Upper lobe of left lung (tissue), 6 donors: Measurements from ENCODE around the gene IFT43. TPM values are rescaled to one million over a fixed set of nuclear protein-coding genes. Genes with fewer than 3 reads are reported as not detected.

Source experiments
- ATAC-seq, 2 donors: fragments of 200-7000 bp; cut with Tn5 transposase; one replicate each; pipeline ENCODE4 v1.9.1; 2022; ENCODE audit warnings: mild to moderate bottlenecking in 2 of 2, moderate library complexity in 2 of 2; ENCODE audit not compliant: low FRiP score in 2 of 2
- DNase-seq, 2 donors: peaks; one replicate each; pipeline ENCODE4 v3.0.0-alpha.2; 2019 to 2020
- H3K27ac ChIP-seq, 4 donors: fragments of 200-600 bp; sonication (generic); one replicate each; pipeline ENCODE4 v1.5.1; 2016 to 2019
- H3K27me3 ChIP-seq, 4 donors: fragments of 200-600 bp; sonication (generic); one replicate each; pipeline ENCODE4 v1.5.1; 2017 to 2019
- H3K36me3 ChIP-seq, 4 donors: fragments of 200-600 bp; sonication (generic); one replicate each; pipeline ENCODE4 v1.5.1; 2016 to 2019
- H3K4me1 ChIP-seq, 4 donors: fragments of 200-600 bp; sonication (generic); one replicate each; pipeline ENCODE4 v1.5.1; 2018 to 2019
- H3K4me3 ChIP-seq, 4 donors: fragments of 200-600 bp; sonication (generic); one replicate each; pipeline ENCODE4 v1.5.1; 2017 to 2019; ENCODE audit warnings: mild to moderate bottlenecking in 2 of 4, moderate library complexity in 1 of 4
- H3K9me3 ChIP-seq, 4 donors: fragments of 200-600 bp; sonication (generic); one replicate each; pipeline ENCODE4 v1.5.1; 2018 to 2019
- CTCF ChIP-seq, 6 experiments: fragments of 450-650 bp in 4 of 6; fragments of 200-600 bp in 2 of 6; sonication (generic) in 2 of 6; IDR thresholded peaks; one replicate each; pipeline ENCODE4 v1.5.1; 2016 to 2019; ENCODE audit warnings: antibody characterized with exemption in 6 of 6
- EP300 ChIP-seq, 4 donors: sonication (generic); formaldehyde crosslinking; IDR thresholded peaks; one replicate each; pipeline ENCODE4 v1.5.1; 2017; ENCODE audit warnings: antibody characterized with exemption in 4 of 4, control low read depth in 2 of 4
- POLR2A ChIP-seq, 4 donors: fragments of 450-650 bp; IDR thresholded peaks; one replicate each; pipeline ENCODE4 v1.5.1; 2016 to 2017; ENCODE audit warnings: antibody characterized with exemption in 4 of 4, mild to moderate bottlenecking in 2 of 4
- POLR2AphosphoS5 ChIP-seq, 2 donors: sonication (generic); formaldehyde crosslinking; IDR thresholded peaks; one replicate each; pipeline ENCODE4 v1.5.1; 2017; ENCODE audit warnings: antibody characterized with exemption in 2 of 2
- WGBS, 2 donors: methylation state at CpG; one replicate each; pipeline ENCODE4 v1.1.5; 2017 to 2018; 5-methylcytosine and 5-hydroxymethylcytosine counted together
- total RNA-seq, 6 donors: library from RNA; depleted of rRNA in 4 of 6; stranded (reverse); fragments of >200 nt in 4 of 6; gene quantifications; one replicate each; pipeline versions ENCODE4 v1.1.0 to v1.2.1, GENCODE V29; 2016 to 2021
- donor health status: DM: no; HTN: no; CAD: no; lungs with moderate emphysema.
- donor health status: DM: no; HTN: yes; CAD: no; lungs with severe emphysema.

IFT43 gene
- total RNA-seq, 6 donors from 2014 or later, result 16.0 to 44.4 (median 34.9) TPM

GRCh38 chr14:75946785-75947184 lies 38.8 kb upstream of the IFT43 start:
- ATAC-seq (no peak), DNase-seq (no peak)
- H3K27ac ChIP-seq, result no peak overlapping the region
- H3K27me3 ChIP-seq, result no peaks in the 10 kb centered on the region
- H3K9me3 ChIP-seq, result no peaks in the 10 kb centered on the region
- no peaks in the 10 kb centered on the region for H3K36me3 ChIP-seq
- H3K4me1 ChIP-seq, result no peaks in the 10 kb centered on the region
- H3K4me3 ChIP-seq, result no peak overlapping the region
- no peak for TF ChIP-seq POLR2A (IDR thresholded peaks at IDR 0.05)
- no peak for TF ChIP-seq POLR2AphosphoS5 (IDR thresholded peaks at IDR 0.05)
- TF ChIP-seq EP300 (IDR thresholded peaks at IDR 0.05), result no peak
- no peak for TF ChIP-seq CTCF (IDR thresholded peaks at IDR 0.05)
- WGBS, 2 donors, result 90 to 92% methylated on average over 5 of the region's 5 CpGs

GRCh38 chr14:75952489-75952888 lies 33.1 kb upstream of the IFT43 start:
- WGBS, 2 donors, result 92 to 93% methylated on average over 3 of the region's 3 CpGs
- peaks cover 0 to 9% (median 0%) of the 10 kb centered on the region in 4 donors for H3K36me3 ChIP-seq
- DNase-seq, result no peak
- ATAC-seq, result no peak
- no peak for TF ChIP-seq POLR2AphosphoS5 (IDR thresholded peaks at IDR 0.05)
- TF ChIP-seq EP300 (IDR thresholded peaks at IDR 0.05), result no peak
- no peak for TF ChIP-seq CTCF (IDR thresholded peaks at IDR 0.05)
- no peak for TF ChIP-seq POLR2A (IDR thresholded peaks at IDR 0.05)
- H3K4me3 ChIP-seq, result no peak overlapping the region
- no peaks in the 10 kb centered on the region for H3K4me1 ChIP-seq
- no peaks in the 10 kb centered on the region for H3K9me3 ChIP-seq
- no peaks in the 10 kb centered on the region for H3K27me3 ChIP-seq
- H3K27ac ChIP-seq, result no peak overlapping the region

GRCh38 chr14:75959031-75959430 lies 26.5 kb upstream of the IFT43 start:
- ATAC-seq (no peak), DNase-seq (no peak)
- WGBS, 2 donors, result 96% methylated on average over 5 to 9 of the region's 9 CpGs
- H3K27me3 ChIP-seq, result no peaks in the 10 kb centered on the region
- peaks cover 0 to 23% (median 4%) of the 10 kb centered on the region in 4 donors for H3K36me3 ChIP-seq
- no peak overlapping the region for H3K4me3 ChIP-seq
- no peak overlapping the region for H3K27ac ChIP-seq
- TF ChIP-seq POLR2AphosphoS5 (IDR thresholded peaks at IDR 0.05), result no peak
- TF ChIP-seq CTCF (IDR thresholded peaks at IDR 0.05), result no peak
- no peak for TF ChIP-seq POLR2A (IDR thresholded peaks at IDR 0.05)
- no peak for TF ChIP-seq EP300 (IDR thresholded peaks at IDR 0.05)
- no peaks in the 10 kb centered on the region for H3K9me3 ChIP-seq
- no peaks in the 10 kb centered on the region for H3K4me1 ChIP-seq

GRCh38 chr14:75960231-75960630 lies 25.3 kb upstream of the IFT43 start:
- Histone ChIP-seq H3K36me3 (peaks cover 0 to 23% (median 4%) of the 10 kb centered on the region in 4 donors), H3K27me3 (no peaks in the 10 kb centered on the region), H3K4me3 (no peak overlapping the region), H3K27ac (no peak overlapping the region), H3K4me1 (no peaks in the 10 kb centered on the region), H3K9me3 (no peaks in the 10 kb centered on the region)
- DNase-seq (no peak), ATAC-seq (no peak)
- 81 to 92% methylated on average over 6 of the region's 6 CpGs for WGBS, 2 donors
- TF ChIP-seq CTCF (IDR thresholded peaks at IDR 0.05) (no peak), POLR2A (IDR thresholded peaks at IDR 0.05) (no peak), EP300 (IDR thresholded peaks at IDR 0.05) (no peak), POLR2AphosphoS5 (IDR thresholded peaks at IDR 0.05) (no peak)

- 78 to 81% methylated on average over 3 of the region's 3 CpGs for WGBS, 2 donors
- TF ChIP-seq POLR2AphosphoS5 (IDR thresholded peaks at IDR 0.05) (no peak), CTCF (IDR thresholded peaks at IDR 0.05) (no peak), POLR2A (IDR thresholded peaks at IDR 0.05) (no peak), EP300 (IDR thresholded peaks at IDR 0.05) (no peak)
- Histone ChIP-seq H3K27me3 (no peaks in the 10 kb centered on the region), H3K9me3 (no peaks in the 10 kb centered on the region), H3K4me1 (no peaks in the 10 kb centered on the region), H3K4me3 (no peak overlapping the region), H3K36me3 (peaks cover 0 to 25% (median 7%) of the 10 kb centered on the region in 4 donors), H3K27ac (no peak overlapping the region)
- ATAC-seq (no peak), DNase-seq (no peak)
Observed at GRCh38 chr14:75961662-75962061, 23.9 kb upstream of the IFT43 start.
